Left lung (tissue), 10 donors: ENCODE measurements around the gene WWC1. TPM values are rescaled to one million over a fixed set of nuclear protein-coding genes. Genes with fewer than 3 reads are reported as not detected.
"Not testable (repeated sequence)": the region's sequence is repeated elsewhere in the genome, so short reads cannot be mapped to it uniquely, and the experiment has no call there.

Source experiments
- ATAC-seq: fragments of 200-7000 bp; cut with Tn5 transposase; one replicate; pipeline ENCODE4 v1.9.1; 2020; ENCODE audit warnings: moderate library complexity
- DNase-seq, 4 donors: peaks; one replicate each; pipeline ENCODE4 v3.0.0-alpha.2; 2013 to 2020
- H3K27ac ChIP-seq, 2 donors: fragments of 200-600 bp; sonication (generic) in 1 of 2; one replicate each; pipeline versions ENCODE4 v1.5.0 to v1.8.0; 2020 to 2021
- H3K27me3 ChIP-seq, 2 donors: fragments of 200-600 bp; sonication (generic) in 1 of 2; one replicate each; pipeline versions ENCODE4 v1.5.0 to v1.8.0; 2020 to 2021
- H3K36me3 ChIP-seq, 2 donors: fragments of 200-600 bp; sonication (generic) in 1 of 2; one replicate each; pipeline versions ENCODE4 v1.5.0 to v1.8.0; 2020 to 2021
- H3K4me1 ChIP-seq, 2 donors: fragments of 200-600 bp; one replicate each; pipeline ENCODE4 v1.8.0; 2021
- H3K4me3 ChIP-seq, 2 donors: fragments of 200-600 bp; sonication (generic) in 1 of 2; one replicate each; pipeline versions ENCODE4 v1.5.0 to v1.8.0; 2020 to 2021; ENCODE audit warnings: mild to moderate bottlenecking in 1 of 2
- H3K9me3 ChIP-seq, 2 donors: fragments of 200-600 bp; sonication (generic) in 1 of 2; one replicate each; pipeline versions ENCODE4 v1.5.0 to v1.8.0; 2020 to 2021
- CTCF ChIP-seq, 2 donors: fragments of 200-600 bp; sonication (generic) in 1 of 2; IDR thresholded peaks; one replicate each; pipeline versions ENCODE4 v1.5.0 to v1.8.0; 2021; ENCODE audit warnings: antibody characterized with exemption in 2 of 2
- intact Hi-C, 2 donors: fragments of 100-400 bp; cut with DNase I; formaldehyde crosslinking; loops; one replicate each; pipeline versions ENCODE4 v1.11.2 to v1.14.2; 2022
- polyA plus RNA-seq, 6 donors: library from polyadenylated mRNA; unstranded; fragments of 120-200 nt; gene quantifications; one replicate each; pipeline ENCODE4 v1.2.1, GENCODE V29; 2013; ENCODE audit not compliant: insufficient read length in 6 of 6
- total RNA-seq, 2 donors: library from RNA; stranded (reverse); fragmentation: NEBNext Ultra II Directional; extraction: Animal tissue kit (Norgen Biotek cat#: 25700); gene quantifications; one replicate each; pipeline ENCODE4 v1.2.1, GENCODE V29; 2021
- donor health status: DM: no; HTN: yes; CAD: no.
- donor health status: DM: no; HTN: no; CAD: no.

The WWC1 gene
- total and polyA plus RNA-seq, 8 donors, result 59.6 to 128 (median 86.1) TPM

GRCh38 chr5:168285696-168286095 lies 5.7 kb upstream of the WWC1 start:
- Histone ChIP-seq H3K27me3 (peaks cover 0 to 40% of the 10 kb centered on the region in 2 donors), H3K9me3 (peaks cover 0 to 15% of the 10 kb centered on the region in 2 donors), H3K27ac (no peak overlapping the region), H3K36me3 (no peaks in the 10 kb centered on the region), H3K4me3 (no peak overlapping the region), H3K4me1 (no peaks in the 10 kb centered on the region)
- intact Hi-C loops, result no loop called here
- DNase-seq (no peak), ATAC-seq (no peak)
- no peak for TF ChIP-seq CTCF (IDR thresholded peaks at IDR 0.05)

- peaks cover 0 to 2% of the 10 kb centered on the region in 2 donors for H3K4me1 ChIP-seq
- H3K27ac ChIP-seq, result no peak overlapping the region
- no peak overlapping the region for H3K4me3 ChIP-seq
- H3K27me3 ChIP-seq, result peaks cover 0 to 47% of the 10 kb centered on the region in 2 donors
- no peak for TF ChIP-seq CTCF (IDR thresholded peaks at IDR 0.05)
- H3K36me3 ChIP-seq, result no peaks in the 10 kb centered on the region
- no peak for DNase-seq
- H3K9me3 ChIP-seq, result peaks cover 0 to 15% of the 10 kb centered on the region in 2 donors
- intact Hi-C loops, result no loop called here
- ATAC-seq, result no peak
Measured at GRCh38 chr5:168286386-168286785, 5.1 kb upstream of the WWC1 start.

- DNase-seq, H3K36me3 ChIP-seq, intact Hi-C loops, H3K27ac ChIP-seq, H3K4me3 ChIP-seq, ATAC-seq, H3K4me1 ChIP-seq: not testable (repeated sequence)
- H3K9me3 ChIP-seq, result peaks cover 0 to 15% of the 10 kb centered on the region in 2 donors
- H3K27me3 ChIP-seq, result peaks cover 0 to 52% of the 10 kb centered on the region in 2 donors
Measured at GRCh38 chr5:168286863-168287262, 4.6 kb upstream of the WWC1 start.

GRCh38 chr5:168287362-168287761 lies 4.1 kb upstream of the WWC1 start:
- H3K9me3 ChIP-seq, result peaks cover 0 to 15% of the 10 kb centered on the region in 2 donors
- intact Hi-C loops, result no loop called here
- no peak for ATAC-seq
- TF ChIP-seq CTCF (IDR thresholded peaks at IDR 0.05), result no peak
- H3K4me1 ChIP-seq, result peaks cover 3 to 4% of the 10 kb centered on the region in 2 donors
- no peaks in the 10 kb centered on the region for H3K36me3 ChIP-seq
- no peak overlapping the region for H3K27ac ChIP-seq
- peaks cover 0 to 57% of the 10 kb centered on the region in 2 donors for H3K27me3 ChIP-seq
- no peak overlapping the region for H3K4me3 ChIP-seq
- DNase-seq, result no peak

- H3K9me3 ChIP-seq, result peaks cover 0 to 15% of the 10 kb centered on the region in 2 donors
- H3K36me3 ChIP-seq, result no peaks in the 10 kb centered on the region
- intact Hi-C loops, result no loop called here
- H3K4me1 ChIP-seq, result peaks cover 3 to 4% of the 10 kb centered on the region in 2 donors
- H3K27ac ChIP-seq, result peak overlapping the region; percentile 19 to 45
- no peak overlapping the region for H3K4me3 ChIP-seq
- DNase-seq (peak in 1 of 4 donors; percentile 57), ATAC-seq (peak; percentile 54)
- peaks cover 0 to 69% of the 10 kb centered on the region in 2 donors for H3K27me3 ChIP-seq
- no peak for TF ChIP-seq CTCF (IDR thresholded peaks at IDR 0.05)
Measured at GRCh38 chr5:168288349-168289245, 2.8 kb upstream of the WWC1 start.
